Trophoblast cell (in vitro differentiated cells and primary cell): ENCODE measurements around the gene DIS3.
"Not testable (repeated sequence)": the region's sequence is repeated elsewhere in the genome, so short reads cannot be mapped to it uniquely, and the experiment has no call there.

ENCODE experiments used
- DNase-seq, 2 donors: peaks; one replicate each; pipeline ENCODE4 v3.0.0-alpha.2; 2016
- H2AFZ ChIP-seq: 2 replicates; pipeline ENCODE4 v1.6.1; 2013; ENCODE audit warnings: low read length, moderate library complexity, mild to moderate bottlenecking; ENCODE audit not compliant: insufficient read depth, poor library complexity
- H2AK5ac ChIP-seq: 2 replicates; pipeline ENCODE4 v1.6.1; 2013; ENCODE audit warnings: mild to moderate bottlenecking, low read length
- H2BK120ac ChIP-seq: 2 replicates; pipeline ENCODE4 v1.6.1; 2013; ENCODE audit warnings: low read length, mild to moderate bottlenecking, moderate library complexity; ENCODE audit not compliant: insufficient read depth, poor library complexity
- H2BK12ac ChIP-seq: 2 replicates; pipeline ENCODE4 v1.6.1; 2013; ENCODE audit warnings: mild to moderate bottlenecking, low read length, moderate library complexity
- H2BK5ac ChIP-seq: 2 replicates; pipeline ENCODE4 v1.6.1; 2013; ENCODE audit warnings: low read length, low read depth, moderate library complexity, mild to moderate bottlenecking; ENCODE audit not compliant: poor library complexity
- H3K14ac ChIP-seq: 2 replicates; pipeline ENCODE4 v1.6.1; 2013; ENCODE audit warnings: mild to moderate bottlenecking, low read length
- H3K18ac ChIP-seq: 2 replicates; pipeline ENCODE4 v1.6.1; 2013; ENCODE audit warnings: mild to moderate bottlenecking, low read length
- H3K23ac ChIP-seq: 2 replicates; pipeline ENCODE4 v1.6.1; 2013; ENCODE audit warnings: low read length
- H3K27ac ChIP-seq: 2 replicates; pipeline ENCODE4 v1.5.1; 2013; ENCODE audit warnings: low read depth, mild to moderate bottlenecking, inconsistent platforms, low read length, moderate library complexity
- H3K27me3 ChIP-seq: 2 replicates; pipeline ENCODE4 v1.6.1; 2013; ENCODE audit warnings: inconsistent platforms, mild to moderate bottlenecking, low read length, moderate library complexity; ENCODE audit not compliant: insufficient read depth
- H3K36me3 ChIP-seq, 2 experiments: 1 replicate in 1 of 2; 2 replicates in 1 of 2; pipeline ENCODE4 v1.6.1; 2013; ENCODE audit warnings: low read length in 2 of 2, mild to moderate bottlenecking in 2 of 2, moderate library complexity in 1 of 2; ENCODE audit not compliant: insufficient read depth in 2 of 2, control insufficient read depth in 1 of 2
- H3K4ac ChIP-seq: 2 replicates; pipeline ENCODE4 v1.6.1; 2013; ENCODE audit warnings: low read depth, mild to moderate bottlenecking, low read length, moderate library complexity
- H3K4me1 ChIP-seq, 2 experiments: 1 replicate in 1 of 2; 2 replicates in 1 of 2; pipeline ENCODE4 v1.6.1; 2013; ENCODE audit warnings: low read length in 2 of 2, mild to moderate bottlenecking in 2 of 2, moderate library complexity in 1 of 2; ENCODE audit not compliant: insufficient read depth in 2 of 2, control insufficient read depth in 1 of 2
- H3K4me2 ChIP-seq: 2 replicates; pipeline ENCODE4 v1.6.1; 2013; ENCODE audit warnings: inconsistent platforms, mild to moderate bottlenecking, low read length, moderate library complexity
- H3K4me3 ChIP-seq: 2 replicates; pipeline ENCODE4 v1.5.1; 2013; ENCODE audit warnings: mild to moderate bottlenecking, low read depth, low read length, inconsistent platforms
- H3K79me1 ChIP-seq: one replicate; pipeline ENCODE4 v1.6.1; 2013; ENCODE audit warnings: low read length
- H3K79me2 ChIP-seq: 2 replicates; pipeline ENCODE4 v1.6.1; 2013; ENCODE audit warnings: low read length, mild to moderate bottlenecking; ENCODE audit not compliant: control insufficient read depth, insufficient read depth, poor library complexity
- H3K9ac ChIP-seq: 2 replicates; pipeline ENCODE4 v1.6.1; 2013; ENCODE audit warnings: mild to moderate bottlenecking, low read length
- H3K9me3 ChIP-seq: 2 replicates; pipeline ENCODE4 v1.6.1; 2013; ENCODE audit warnings: low read depth, mild to moderate bottlenecking, control low read depth, inconsistent platforms, low read length; ENCODE audit not compliant: insufficient read depth
- H4K12ac ChIP-seq: 2 replicates; pipeline ENCODE4 v1.6.1; 2013; ENCODE audit warnings: low read depth, mild to moderate bottlenecking, low read length, moderate library complexity
- H4K8ac ChIP-seq: 2 replicates; pipeline ENCODE4 v1.6.1; 2013; ENCODE audit warnings: low read depth, mild to moderate bottlenecking, low read length, moderate library complexity
- H4K91ac ChIP-seq: one replicate; pipeline ENCODE4 v1.6.1; 2013; ENCODE audit warnings: low read depth, mild to moderate bottlenecking, low read length, moderate library complexity
- WGBS: extraction: QIAGEN DNeasy Blood & Tissue Kit; methylation state at CpG from one replicate; pipeline ENCODE4 v1.1.7; 2013; ENCODE audit warnings: missing lambda C conversion rate; ENCODE audit not compliant: insufficient read length, insufficient coverage; ENCODE audit errors: extremely low coverage; 5-methylcytosine and 5-hydroxymethylcytosine counted together

The DIS3 gene

DNA sequence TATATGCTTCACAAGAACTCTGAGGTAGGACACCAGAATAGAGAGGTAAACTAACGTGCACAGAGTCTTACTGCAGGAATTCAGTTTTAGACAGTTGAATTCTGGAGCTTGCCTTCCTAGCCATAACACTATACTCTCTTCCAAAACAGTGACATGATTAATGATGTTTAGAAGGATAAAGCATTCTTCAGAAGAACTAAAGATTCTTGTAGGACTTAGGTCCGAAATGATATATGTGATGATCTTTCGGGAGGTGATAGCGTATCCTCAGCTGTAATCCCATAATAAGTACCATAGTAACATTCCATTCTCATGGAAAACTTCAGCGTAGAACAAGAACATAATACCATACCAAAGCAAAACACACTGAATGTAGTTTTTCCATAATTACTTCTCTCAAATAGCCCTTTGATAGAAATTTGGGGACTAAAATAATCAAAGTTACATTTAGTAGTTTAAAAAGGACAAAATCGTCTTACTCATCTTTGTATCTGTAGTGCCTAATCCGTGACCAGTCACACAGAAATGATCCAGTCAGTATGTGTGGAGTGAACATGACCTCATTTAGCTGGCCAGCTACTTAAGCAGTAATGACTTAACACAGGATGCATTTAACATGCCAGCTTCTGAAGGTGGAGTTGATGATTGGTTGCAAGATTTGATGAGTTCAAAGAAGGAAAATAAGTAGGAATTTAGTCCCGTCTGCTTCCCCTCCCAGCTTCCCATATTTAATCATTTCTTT lies 38.6 kb upstream of the DIS3 start:
- Histone ChIP-seq H3K9ac (no peak overlapping the region), H3K9me3 (no peaks in the 10 kb centered on the region), H3K4ac (no peak overlapping the region), H2BK120ac (no peak overlapping the region), H3K79me2 (no peaks in the 10 kb centered on the region), H3K14ac (no peak overlapping the region), H3K36me3 (peaks cover 2% of the 10 kb centered on the region in 2 experiments), H3K18ac (no peak overlapping the region), H3K4me2 (no peak overlapping the region), H3K23ac (no peak overlapping the region), H4K8ac (no peak overlapping the region), H2AK5ac (no peak overlapping the region), H4K12ac (no peak overlapping the region), H3K27ac (no peak overlapping the region), H2AFZ (no peak overlapping the region), H2BK5ac (no peak overlapping the region), H2BK12ac (no peak overlapping the region), H3K79me1 (no peaks in the 10 kb centered on the region), H3K4me3 (no peak overlapping the region), H3K4me1 (no peaks in the 10 kb centered on the region), H3K27me3 (no peaks in the 10 kb centered on the region), H4K91ac (no peak overlapping the region)
- peak; percentile 25 to 60 for DNase-seq
- WGBS: no CpG with 5 or more reads among the region's 8 CpGs

DNA sequence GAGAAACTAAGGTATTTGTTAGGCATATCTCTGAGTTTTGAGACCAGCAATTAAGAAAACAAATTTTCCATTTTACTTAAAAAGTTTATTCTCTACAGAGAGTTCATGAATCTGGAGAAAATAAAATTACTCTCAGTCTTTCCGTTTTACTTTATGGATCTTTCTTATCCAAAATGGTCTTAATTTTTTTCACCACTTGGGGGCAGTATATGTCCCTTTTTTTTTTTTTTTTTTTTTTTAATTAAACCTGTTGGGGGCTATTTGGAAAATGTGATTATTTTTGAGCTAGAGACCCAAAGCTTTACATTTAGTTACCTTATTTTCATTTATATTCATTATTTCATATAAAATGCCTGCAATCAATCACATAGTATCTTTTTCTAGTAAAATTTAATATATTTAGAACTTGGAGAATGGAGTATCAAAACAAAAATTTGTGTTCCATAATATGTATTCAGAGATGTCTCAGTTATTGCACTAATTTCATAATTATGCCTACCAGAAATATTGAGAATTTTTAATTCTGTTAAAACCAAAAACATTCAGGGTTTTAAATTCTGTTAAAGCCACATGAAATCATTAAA lies 27.3 kb upstream of the DIS3 start:
- Histone ChIP-seq H3K4me2 (no peak overlapping the region), H3K9me3 (no peaks in the 10 kb centered on the region), H2BK5ac (no peak overlapping the region), H3K4ac (no peak overlapping the region), H3K18ac (no peak overlapping the region), H4K8ac (no peak overlapping the region), H3K4me3 (no peak overlapping the region), H3K9ac (no peak overlapping the region), H3K79me2 (no peaks in the 10 kb centered on the region), H3K27ac (no peak overlapping the region), H2AFZ (no peak overlapping the region), H2BK120ac (no peak overlapping the region), H2BK12ac (no peak overlapping the region), H3K79me1 (no peaks in the 10 kb centered on the region), H2AK5ac (no peak overlapping the region), H3K4me1 (peaks cover 3% of the 10 kb centered on the region in 2 experiments), H3K23ac (no peak overlapping the region), H4K12ac (no peak overlapping the region), H3K14ac (no peak overlapping the region), H3K27me3 (no peaks in the 10 kb centered on the region), H3K36me3 (no peaks in the 10 kb centered on the region), H4K91ac (no peak overlapping the region)
- DNase-seq: peak in 1 of 2 donors; percentile 60
- WGBS: no CpG with 5 or more reads among the region's 1 CpG

DNA sequence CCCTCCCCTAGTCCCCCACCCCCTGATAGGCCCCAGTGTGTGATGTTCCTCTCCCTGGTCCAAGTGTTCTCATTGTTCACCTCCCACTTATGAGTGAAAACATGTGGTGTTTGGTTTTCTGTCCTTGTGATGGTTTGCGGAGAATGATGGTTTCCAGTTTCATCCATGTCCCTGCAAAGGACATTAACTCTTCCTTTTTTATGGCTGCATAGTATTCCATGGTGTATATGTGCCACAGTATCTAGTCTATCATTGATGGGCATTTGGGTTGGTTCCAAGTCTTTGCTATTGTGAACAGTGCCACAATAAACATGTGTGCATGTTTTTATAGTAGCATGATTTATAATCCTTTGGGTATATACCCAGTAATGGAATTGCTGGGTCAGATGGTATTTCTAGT lies 24.8 kb upstream of the DIS3 start:
- DNase-seq: not testable (repeated sequence)
- WGBS: no CpG with 5 or more reads among the region's 1 CpG

DNA sequence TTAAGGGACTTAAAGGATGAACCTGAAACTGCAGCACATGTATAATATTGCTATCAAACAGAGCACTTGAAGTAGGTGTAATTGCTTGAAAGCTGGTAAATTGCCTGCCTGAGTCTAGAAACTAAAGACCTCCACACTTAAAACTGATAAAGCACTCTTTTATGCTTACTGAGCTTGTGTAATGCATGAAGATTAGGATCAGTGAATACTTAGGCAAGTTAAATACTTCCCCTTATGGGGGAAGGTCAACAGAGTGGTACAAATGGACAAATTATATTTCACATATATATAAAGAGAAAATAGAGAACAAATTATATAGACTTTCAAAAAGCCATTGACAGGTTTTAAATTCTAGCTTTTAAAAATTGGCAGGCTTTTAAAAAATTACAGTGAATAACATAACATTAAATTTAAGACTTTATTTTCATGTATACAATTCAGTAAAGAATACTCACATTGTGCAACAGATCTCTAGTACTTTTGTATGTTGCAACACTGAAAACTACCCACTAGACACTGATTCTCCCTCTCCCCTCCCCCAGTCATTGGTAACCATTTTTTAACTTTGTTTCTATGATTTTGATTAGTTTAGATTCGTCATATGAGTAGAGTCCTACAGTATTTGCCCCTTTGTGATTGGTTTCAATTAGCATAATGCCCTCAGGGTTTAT lies 24.1 kb upstream of the DIS3 start:
- H4K12ac ChIP-seq: no peak overlapping the region
- no peaks in the 10 kb centered on the region for H3K27me3 ChIP-seq
- no peak overlapping the region for H2BK12ac ChIP-seq
- H3K36me3 ChIP-seq: no peaks in the 10 kb centered on the region
- WGBS: no CpG with 5 or more reads among the region's 1 CpG
- H2AK5ac ChIP-seq: no peak overlapping the region
- no peak overlapping the region for H3K18ac ChIP-seq
- no peak overlapping the region for H4K8ac ChIP-seq
- H3K14ac ChIP-seq: no peak overlapping the region
- no peak overlapping the region for H3K4ac ChIP-seq
- no peaks in the 10 kb centered on the region for H3K9me3 ChIP-seq
- H3K4me1 ChIP-seq: peaks cover 3% of the 10 kb centered on the region in 2 experiments
- H3K9ac ChIP-seq: no peak overlapping the region
- no peaks in the 10 kb centered on the region for H3K79me1 ChIP-seq
- H3K23ac ChIP-seq: no peak overlapping the region
- H3K27ac ChIP-seq: no peak overlapping the region
- no peak overlapping the region for H3K4me3 ChIP-seq
- no peaks in the 10 kb centered on the region for H3K79me2 ChIP-seq
- no peak overlapping the region for H4K91ac ChIP-seq
- no peak overlapping the region for H2AFZ ChIP-seq
- no peak overlapping the region for H3K4me2 ChIP-seq
- no peak overlapping the region for H2BK120ac ChIP-seq
- DNase-seq: peak in 1 of 2 donors; percentile 65
- H2BK5ac ChIP-seq: no peak overlapping the region

More for the DNA sequence above, 24.8 kb upstream of the DIS3 start:
- not testable (repeated sequence) for H3K4me3 ChIP-seq, H4K12ac ChIP-seq, H3K9me3 ChIP-seq, H2BK5ac ChIP-seq, H3K36me3 ChIP-seq, H3K4ac ChIP-seq, H3K4me1 ChIP-seq, H4K8ac ChIP-seq, H3K4me2 ChIP-seq, H2BK120ac ChIP-seq, H3K79me2 ChIP-seq, H3K9ac ChIP-seq, H3K27ac ChIP-seq, H3K27me3 ChIP-seq, H3K79me1 ChIP-seq, H4K91ac ChIP-seq, H2AK5ac ChIP-seq, H2AFZ ChIP-seq, H2BK12ac ChIP-seq, H3K18ac ChIP-seq, H3K23ac ChIP-seq, H3K14ac ChIP-seq
